ENCODE data around the gene CBX6.
A peak's percentile ranks its signal among the peaks of the same experiment; 100 is the strongest.

Gene CBX6

DNA sequence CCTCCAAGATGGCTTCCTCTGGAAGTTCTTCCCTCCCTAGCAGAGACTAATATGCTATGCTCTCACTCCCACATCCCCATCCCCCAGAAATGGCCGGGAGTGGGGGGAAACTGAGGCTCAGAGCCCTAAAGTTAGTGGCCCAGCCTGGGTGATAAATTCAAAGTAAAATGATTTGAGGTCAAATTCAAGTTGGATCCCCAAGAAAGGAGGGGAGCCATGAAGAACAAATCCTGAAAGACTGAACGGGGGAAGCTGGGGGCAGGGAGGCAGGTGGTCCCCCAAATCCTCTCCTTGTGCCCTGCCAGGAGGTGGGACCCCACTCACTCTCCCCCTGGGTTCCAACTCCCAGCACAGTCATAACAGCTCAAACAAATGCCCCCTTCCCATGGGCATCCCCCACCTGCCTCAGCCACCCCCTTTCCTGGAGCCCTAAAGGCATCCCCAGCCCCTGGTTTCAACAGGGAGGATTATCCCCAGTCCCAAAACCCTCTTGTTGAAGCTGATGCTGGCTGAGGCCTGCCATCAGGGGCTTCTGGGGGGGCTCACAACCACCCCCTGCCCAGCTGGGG lies 1.1 kb downstream of the CBX6 start:
- Histone ChIP-seq H3K4me1 (ENCODE audit: control insufficient read depth, insufficient read depth, low read length) (peaks cover 21% of the 10 kb centered on the region), H3K9ac (ENCODE audit: low read length) (no peak overlapping the region), H3K27me3 (ENCODE audit: control insufficient read depth, insufficient read depth, low read length) (no peaks in the 10 kb centered on the region), H3K4me3 (ENCODE audit: low read length) (peak overlapping the region; percentile 69), H3K36me3 (ENCODE audit: control insufficient read depth, insufficient read depth, low read length) (no peaks in the 10 kb centered on the region), H3K27ac (ENCODE audit: low read depth, low read length) (peak overlapping the region; percentile 87)

- no peak overlapping the region for H3K9ac ChIP-seq (ENCODE audit: low read length)
- no peaks in the 10 kb centered on the region for H3K27me3 ChIP-seq (ENCODE audit: control insufficient read depth, insufficient read depth, low read length)
- H3K36me3 ChIP-seq (ENCODE audit: control insufficient read depth, insufficient read depth, low read length), result no peaks in the 10 kb centered on the region
- peaks cover 24% of the 10 kb centered on the region for H3K4me1 ChIP-seq (ENCODE audit: control insufficient read depth, insufficient read depth, low read length)
- peak overlapping the region; percentile 69 for H3K4me3 ChIP-seq (ENCODE audit: low read length)
- H3K27ac ChIP-seq (ENCODE audit: low read depth, low read length), result peak overlapping the region; percentile 87
Observed at GRCh38 chr22:38870312-38870741, 1.7 kb downstream of the CBX6 start.

DNA sequence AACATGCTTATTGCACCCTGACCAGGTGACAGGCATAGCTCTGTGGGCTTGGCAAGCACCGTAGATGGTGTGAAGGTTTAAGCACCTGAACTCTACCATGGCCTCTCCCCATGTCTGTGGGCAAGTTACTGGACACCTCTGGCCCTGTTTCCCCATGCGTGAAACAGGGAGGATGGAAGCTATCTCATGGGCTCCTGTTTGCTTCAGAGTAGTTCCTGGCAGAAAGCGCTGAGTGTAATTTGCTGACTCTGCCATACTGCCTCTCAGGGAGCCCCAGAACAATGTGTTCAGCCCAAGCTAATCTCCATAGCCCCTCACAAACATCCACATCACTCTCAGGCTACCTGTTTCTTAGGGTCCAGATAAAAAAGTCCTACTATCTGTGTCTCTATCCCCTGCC lies 2.4 kb downstream of the CBX6 start:
- Histone ChIP-seq H3K4me3 (ENCODE audit: low read length) (peak overlapping the region; percentile 23), H3K27me3 (ENCODE audit: control insufficient read depth, insufficient read depth, low read length) (no peaks in the 10 kb centered on the region), H3K9ac (ENCODE audit: low read length) (no peak overlapping the region), H3K4me1 (ENCODE audit: control insufficient read depth, insufficient read depth, low read length) (peaks cover 30% of the 10 kb centered on the region), H3K27ac (ENCODE audit: low read depth, low read length) (no peak overlapping the region), H3K36me3 (ENCODE audit: control insufficient read depth, insufficient read depth, low read length) (no peaks in the 10 kb centered on the region)

- Histone ChIP-seq H3K9ac (ENCODE audit: low read length) (no peak overlapping the region), H3K4me3 (ENCODE audit: low read length) (no peak overlapping the region), H3K27me3 (ENCODE audit: control insufficient read depth, insufficient read depth, low read length) (no peaks in the 10 kb centered on the region), H3K27ac (ENCODE audit: low read depth, low read length) (no peak overlapping the region), H3K4me1 (ENCODE audit: control insufficient read depth, insufficient read depth, low read length) (peaks cover 36% of the 10 kb centered on the region), H3K36me3 (ENCODE audit: control insufficient read depth, insufficient read depth, low read length) (no peaks in the 10 kb centered on the region)
Observed at GRCh38 chr22:38868886-38869381, 3.1 kb downstream of the CBX6 start.

DNA sequence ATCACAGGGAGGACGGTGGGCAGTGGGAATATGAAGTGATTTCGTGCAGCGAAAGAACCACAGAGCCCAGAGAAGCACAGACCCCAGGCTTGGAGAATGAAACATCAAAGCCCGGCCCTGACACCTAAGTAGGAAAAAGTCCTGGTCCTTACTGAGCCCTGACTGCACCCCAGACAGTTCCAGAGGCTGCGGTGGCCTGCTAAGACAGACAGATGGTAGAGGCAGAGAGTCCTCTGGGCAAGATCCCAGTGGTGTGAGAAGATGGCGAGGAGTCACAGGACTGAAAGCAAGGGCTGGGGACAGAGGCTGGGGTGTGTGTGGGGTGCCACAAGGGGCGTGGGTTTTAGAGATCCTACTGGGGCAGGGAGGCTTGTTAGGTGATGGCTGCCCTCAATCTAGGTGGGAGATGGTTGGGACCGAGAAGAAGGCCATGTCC lies 3.7 kb downstream of the CBX6 start:
- Histone ChIP-seq H3K4me3 (ENCODE audit: low read length) (no peak overlapping the region), H3K9ac (ENCODE audit: low read length) (no peak overlapping the region), H3K27ac (ENCODE audit: low read depth, low read length) (no peak overlapping the region), H3K27me3 (ENCODE audit: control insufficient read depth, insufficient read depth, low read length) (no peaks in the 10 kb centered on the region), H3K4me1 (ENCODE audit: control insufficient read depth, insufficient read depth, low read length) (peaks cover 31% of the 10 kb centered on the region), H3K36me3 (ENCODE audit: control insufficient read depth, insufficient read depth, low read length) (no peaks in the 10 kb centered on the region)

- Histone ChIP-seq H3K9ac (ENCODE audit: low read length) (no peak overlapping the region), H3K36me3 (ENCODE audit: control insufficient read depth, insufficient read depth, low read length) (no peaks in the 10 kb centered on the region), H3K27me3 (ENCODE audit: control insufficient read depth, insufficient read depth, low read length) (no peaks in the 10 kb centered on the region), H3K4me1 (ENCODE audit: control insufficient read depth, insufficient read depth, low read length) (peaks cover 35% of the 10 kb centered on the region), H3K27ac (ENCODE audit: low read depth, low read length) (no peak overlapping the region), H3K4me3 (ENCODE audit: low read length) (no peak overlapping the region)
Observed at GRCh38 chr22:38867471-38868285, 4.3 kb downstream of the CBX6 start.

DNA sequence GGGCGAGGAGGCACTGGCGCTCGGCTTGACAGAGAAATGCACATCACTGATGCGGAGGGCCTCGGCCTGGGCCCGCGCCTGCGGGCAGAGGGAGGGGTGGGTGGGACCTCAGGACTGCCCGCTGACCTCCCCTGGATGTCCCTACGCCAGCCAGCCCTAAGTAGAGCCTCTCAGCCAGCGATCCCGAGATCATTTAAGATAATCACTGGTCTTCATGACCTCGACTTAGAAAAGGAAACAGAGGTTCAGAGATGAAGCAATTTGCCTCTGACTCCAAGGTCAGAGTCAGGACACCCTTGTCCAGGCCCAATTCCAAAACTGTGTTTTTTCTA lies 4.9 kb downstream of the CBX6 start:
- H3K4me3 ChIP-seq (ENCODE audit: low read length), result no peak overlapping the region
- H3K4me1 ChIP-seq (ENCODE audit: control insufficient read depth, insufficient read depth, low read length), result peaks cover 37% of the 10 kb centered on the region
- H3K27me3 ChIP-seq (ENCODE audit: control insufficient read depth, insufficient read depth, low read length), result no peaks in the 10 kb centered on the region
- no peaks in the 10 kb centered on the region for H3K36me3 ChIP-seq (ENCODE audit: control insufficient read depth, insufficient read depth, low read length)
- H3K27ac ChIP-seq (ENCODE audit: low read depth, low read length), result no peak overlapping the region
- no peak overlapping the region for H3K9ac ChIP-seq (ENCODE audit: low read length)

GRCh38 chr22:38866399-38867123 lies 5.5 kb downstream of the CBX6 start:
- Histone ChIP-seq H3K9ac (ENCODE audit: low read length) (no peak overlapping the region), H3K4me3 (ENCODE audit: low read length) (no peak overlapping the region), H3K36me3 (ENCODE audit: control insufficient read depth, insufficient read depth, low read length) (no peaks in the 10 kb centered on the region), H3K27ac (ENCODE audit: low read depth, low read length) (no peak overlapping the region), H3K4me1 (ENCODE audit: control insufficient read depth, insufficient read depth, low read length) (peaks cover 37% of the 10 kb centered on the region), H3K27me3 (ENCODE audit: control insufficient read depth, insufficient read depth, low read length) (no peaks in the 10 kb centered on the region)

DNA sequence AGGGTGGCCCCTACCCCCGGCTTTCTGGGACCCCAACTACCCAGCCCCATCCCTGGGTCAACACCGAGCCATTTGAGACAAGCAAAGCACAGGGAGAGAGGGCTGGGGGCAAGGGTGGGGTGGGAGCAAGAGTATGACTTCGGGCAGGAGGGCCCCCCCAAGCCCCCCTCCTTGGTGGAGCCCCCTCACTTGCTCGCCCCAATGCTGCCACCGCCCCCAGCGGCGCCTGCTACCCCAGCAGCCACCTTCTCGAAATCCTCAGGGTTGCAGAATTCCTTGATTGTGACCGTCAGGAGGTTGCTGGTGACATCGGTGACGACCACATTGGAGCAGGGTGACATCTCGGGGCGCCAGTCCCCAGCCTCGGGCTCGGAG lies 6.0 kb downstream of the CBX6 start:
- H3K9ac ChIP-seq (ENCODE audit: low read length), result no peak overlapping the region
- peak overlapping the region; percentile 23 for H3K27ac ChIP-seq (ENCODE audit: low read depth, low read length)
- no peaks in the 10 kb centered on the region for H3K27me3 ChIP-seq (ENCODE audit: control insufficient read depth, insufficient read depth, low read length)
- H3K4me3 ChIP-seq (ENCODE audit: low read length), result no peak overlapping the region
- no peaks in the 10 kb centered on the region for H3K36me3 ChIP-seq (ENCODE audit: control insufficient read depth, insufficient read depth, low read length)
- peaks cover 38% of the 10 kb centered on the region for H3K4me1 ChIP-seq (ENCODE audit: control insufficient read depth, insufficient read depth, low read length)

GRCh38 chr22:38865201-38866023 lies 6.6 kb downstream of the CBX6 start:
- Histone ChIP-seq H3K4me3 (ENCODE audit: low read length) (no peak overlapping the region), H3K9ac (ENCODE audit: low read length) (no peak overlapping the region), H3K27me3 (ENCODE audit: control insufficient read depth, insufficient read depth, low read length) (no peaks in the 10 kb centered on the region), H3K36me3 (ENCODE audit: control insufficient read depth, insufficient read depth, low read length) (no peaks in the 10 kb centered on the region), H3K4me1 (ENCODE audit: control insufficient read depth, insufficient read depth, low read length) (peaks cover 32% of the 10 kb centered on the region), H3K27ac (ENCODE audit: low read depth, low read length) (peak overlapping the region; percentile 43)

DNA sequence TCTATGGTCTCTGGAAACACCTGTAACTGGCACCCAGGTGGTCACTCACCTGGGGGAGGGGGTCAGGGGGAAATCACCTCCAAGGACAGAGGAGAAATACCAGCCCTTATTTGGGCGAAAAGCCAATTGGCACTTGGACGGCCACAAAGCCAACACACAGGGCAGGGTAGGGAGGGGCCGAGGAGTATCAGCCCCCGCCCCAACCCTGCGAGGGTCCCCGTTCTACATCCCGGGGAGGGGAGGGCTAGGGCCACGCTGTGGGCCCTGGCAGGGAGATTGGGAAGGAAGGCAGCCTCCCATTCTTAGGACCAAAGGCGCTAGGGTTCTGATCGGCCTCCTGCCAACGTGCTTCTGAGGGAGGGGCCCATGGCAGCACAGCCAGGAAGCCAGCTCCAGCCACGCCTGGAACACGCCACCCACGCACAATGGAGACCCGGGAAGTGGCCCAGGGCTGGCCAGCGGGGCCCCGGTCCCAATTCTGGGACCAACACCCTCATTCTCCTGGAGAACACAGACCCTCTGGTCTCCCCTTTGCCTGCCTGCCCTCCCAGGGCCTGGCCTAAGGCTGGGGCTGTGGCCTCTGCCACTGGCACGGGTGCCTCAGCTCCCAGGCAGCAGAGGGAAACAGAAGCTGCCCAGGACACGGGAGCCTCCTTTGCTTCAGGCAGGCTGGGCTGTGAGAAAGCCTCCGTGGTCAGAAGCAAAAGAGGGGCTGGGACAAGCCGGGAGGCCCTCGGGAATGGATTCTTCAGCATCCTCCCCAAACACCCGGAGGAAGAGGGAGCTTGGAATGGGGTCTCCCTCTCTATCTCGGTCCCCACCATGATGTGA lies 7.4 kb downstream of the CBX6 start:
- Histone ChIP-seq H3K4me3 (ENCODE audit: low read length) (no peak overlapping the region), H3K9ac (ENCODE audit: low read length) (peak overlapping the region; percentile 21), H3K27me3 (ENCODE audit: control insufficient read depth, insufficient read depth, low read length) (no peaks in the 10 kb centered on the region), H3K36me3 (ENCODE audit: control insufficient read depth, insufficient read depth, low read length) (no peaks in the 10 kb centered on the region), H3K4me1 (ENCODE audit: control insufficient read depth, insufficient read depth, low read length) (peaks cover 25% of the 10 kb centered on the region), H3K27ac (ENCODE audit: low read depth, low read length) (peak overlapping the region; percentile 43)

Measured in rectal smooth muscle tissue (tissue), 1 donor.